HG02623 (cell line): ENCODE measurements around the gene MLANA.

ENCODE experiments used
- ATAC-seq: cut with Tn5 transposase; IDR thresholded peaks from one replicate; pipeline ENCODE4 v1.9.1; 2021; ENCODE audit warnings: moderate library complexity; ENCODE audit not compliant: unreplicated experiment

MLANA gene

GRCh38 chr9:5953743-5954707, 63.3 kb downstream of the MLANA start:
- ATAC-seq, result no peak

- no peak for ATAC-seq
These were observed 66.5 kb downstream of the MLANA start for GRCh38 chr9:5957166-5957565.

GRCh38 chr9:5958273-5958672, 67.6 kb downstream of the MLANA start:
- peak; percentile 58 for ATAC-seq
